ENCODE results near the gene TROAP. TPM values are rescaled to one million over a fixed set of nuclear protein-coding genes. Genes with fewer than 3 reads are reported as not detected.
A peak's percentile ranks its signal among the peaks of the same experiment; 100 is the strongest.
"Not testable (repeated sequence)": the region's sequence is repeated elsewhere in the genome, so short reads cannot be mapped to it uniquely, and the experiment has no call there.

The TROAP gene, protein sequence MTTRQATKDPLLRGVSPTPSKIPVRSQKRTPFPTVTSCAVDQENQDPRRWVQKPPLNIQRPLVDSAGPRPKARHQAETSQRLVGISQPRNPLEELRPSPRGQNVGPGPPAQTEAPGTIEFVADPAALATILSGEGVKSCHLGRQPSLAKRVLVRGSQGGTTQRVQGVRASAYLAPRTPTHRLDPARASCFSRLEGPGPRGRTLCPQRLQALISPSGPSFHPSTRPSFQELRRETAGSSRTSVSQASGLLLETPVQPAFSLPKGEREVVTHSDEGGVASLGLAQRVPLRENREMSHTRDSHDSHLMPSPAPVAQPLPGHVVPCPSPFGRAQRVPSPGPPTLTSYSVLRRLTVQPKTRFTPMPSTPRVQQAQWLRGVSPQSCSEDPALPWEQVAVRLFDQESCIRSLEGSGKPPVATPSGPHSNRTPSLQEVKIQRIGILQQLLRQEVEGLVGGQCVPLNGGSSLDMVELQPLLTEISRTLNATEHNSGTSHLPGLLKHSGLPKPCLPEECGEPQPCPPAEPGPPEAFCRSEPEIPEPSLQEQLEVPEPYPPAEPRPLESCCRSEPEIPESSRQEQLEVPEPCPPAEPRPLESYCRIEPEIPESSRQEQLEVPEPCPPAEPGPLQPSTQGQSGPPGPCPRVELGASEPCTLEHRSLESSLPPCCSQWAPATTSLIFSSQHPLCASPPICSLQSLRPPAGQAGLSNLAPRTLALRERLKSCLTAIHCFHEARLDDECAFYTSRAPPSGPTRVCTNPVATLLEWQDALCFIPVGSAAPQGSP
- total RNA-seq = 2.0 TPM

GRCh38 chr12:49322708-49323523, at the start of gene TROAP:
Gene TROAP, plus strand, starts transcription at chr12:49323255. Its CDS starts 354 bp downstream, at chr12:49323609.
- peak; percentile 98 for DNase-seq (ENCODE audit: low spot score)

DNA sequence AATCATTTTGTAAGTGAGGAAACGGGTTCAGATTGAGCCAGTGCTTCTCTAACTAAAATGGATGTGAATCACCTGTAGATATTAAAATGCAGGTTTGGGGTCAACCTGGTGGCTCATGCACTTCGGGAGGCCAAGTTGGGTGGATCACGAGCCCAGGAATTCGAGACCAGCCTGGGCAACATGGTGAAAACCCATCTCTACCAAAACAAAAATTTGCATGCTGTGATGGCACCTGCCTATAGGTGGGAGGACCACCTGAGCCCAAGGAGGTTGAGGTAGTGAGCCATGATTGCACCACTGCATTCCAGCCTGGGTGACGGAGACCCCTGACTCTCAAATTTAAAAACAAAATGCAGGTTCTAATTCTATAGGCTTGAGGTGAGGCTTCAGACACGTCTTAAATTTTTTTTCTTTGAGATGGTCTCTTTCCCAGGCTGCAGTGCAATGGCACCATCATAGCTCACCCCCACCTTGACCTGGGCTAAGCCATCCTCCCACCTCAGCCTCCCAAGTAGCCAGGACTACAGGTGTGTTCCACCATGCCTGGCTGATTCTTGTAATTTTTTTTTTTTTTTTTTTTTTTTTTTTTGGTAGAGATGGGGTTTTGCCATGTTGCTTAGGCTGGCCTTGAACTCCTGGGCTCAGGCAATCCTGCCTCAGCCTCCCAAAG, 49.2 kb upstream of the TROAP start:
- DNase-seq (ENCODE audit: low spot score) = no peak

DNA sequence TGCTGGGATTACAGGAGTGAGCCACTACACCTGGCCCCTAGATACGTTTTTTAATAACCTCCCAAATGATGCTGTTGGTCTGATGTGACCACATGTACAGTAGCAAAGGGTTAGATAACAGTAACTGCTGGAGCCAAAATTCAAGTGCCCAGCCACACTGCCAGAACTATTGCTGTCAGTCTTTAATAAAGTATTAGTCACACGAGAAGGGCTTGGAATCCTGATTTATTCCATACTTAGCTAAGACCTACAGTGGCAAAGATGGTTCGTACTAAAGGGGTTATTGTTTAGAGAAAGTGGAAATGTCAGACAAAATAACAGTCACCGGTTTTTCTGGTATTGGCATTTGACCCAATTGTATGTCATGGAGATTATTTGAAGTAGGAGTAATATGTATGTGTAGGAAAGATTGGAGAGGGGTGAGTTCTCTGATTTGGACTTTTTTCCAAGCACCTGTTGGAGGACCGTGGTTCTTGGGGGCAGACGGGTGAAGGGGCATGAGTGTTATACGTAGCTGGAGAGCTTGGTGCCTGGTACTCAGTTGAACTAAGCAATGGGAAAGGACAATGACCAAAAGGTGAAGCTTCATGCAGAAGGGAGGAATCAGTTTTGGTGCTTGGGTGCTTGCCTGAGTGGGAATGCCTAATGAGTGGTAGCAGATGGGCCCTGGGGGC, 48.5 kb upstream of the TROAP start:
- DNase-seq (ENCODE audit: low spot score) = no peak

- DNase-seq (ENCODE audit: low spot score) = no peak
Observed at GRCh38 chr12:49276304-49277290, 46.5 kb upstream of the TROAP start.

DNA sequence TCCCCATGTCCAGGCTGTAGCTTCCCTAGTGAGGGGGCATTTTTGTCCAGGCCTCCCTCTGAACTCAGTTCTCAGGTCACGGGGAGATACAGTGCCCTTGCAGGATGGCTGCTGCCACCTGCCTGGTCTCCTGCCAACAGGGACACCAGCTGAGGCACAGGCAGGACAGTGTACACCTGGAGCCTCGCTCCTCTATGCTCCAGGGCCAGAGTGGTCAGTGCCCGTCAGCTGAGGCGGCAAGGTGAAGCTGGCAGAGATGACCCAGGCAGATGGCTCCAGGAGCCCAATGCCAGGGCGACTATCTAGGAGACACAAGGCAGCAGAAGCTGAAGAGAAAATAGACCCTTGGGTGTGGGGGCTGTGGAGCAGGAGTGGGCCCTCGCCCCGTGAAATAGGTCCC, 45.6 kb upstream of the TROAP start:
- DNase-seq (ENCODE audit: low spot score) = no peak

DNA sequence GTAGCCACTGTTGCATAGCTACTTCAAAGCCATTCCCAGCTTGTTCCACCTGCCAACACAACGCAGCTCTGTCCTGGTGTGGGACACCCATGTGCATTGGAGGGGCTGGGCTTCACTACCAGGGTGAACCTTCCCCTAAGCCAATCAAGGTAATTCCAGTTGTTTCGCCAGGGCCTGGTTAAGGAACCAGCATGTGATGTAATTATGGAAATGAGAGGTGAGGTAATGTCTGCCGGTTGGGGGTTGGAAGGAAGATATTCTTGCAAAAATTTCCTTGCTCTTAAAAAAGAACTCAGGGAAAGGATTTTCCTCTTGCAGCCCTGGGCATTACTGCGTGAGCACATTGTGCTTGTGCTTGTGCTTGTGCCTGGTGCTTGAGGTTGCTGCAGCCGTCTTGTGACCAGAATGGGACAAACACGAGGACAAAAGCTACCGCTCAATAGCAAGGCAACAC, 43.3 kb upstream of the TROAP start:
- no peak for DNase-seq (ENCODE audit: low spot score)

- not testable (repeated sequence) for DNase-seq (ENCODE audit: low spot score)
Observed at GRCh38 chr12:49280545-49280944, 42.5 kb upstream of the TROAP start.

DNA sequence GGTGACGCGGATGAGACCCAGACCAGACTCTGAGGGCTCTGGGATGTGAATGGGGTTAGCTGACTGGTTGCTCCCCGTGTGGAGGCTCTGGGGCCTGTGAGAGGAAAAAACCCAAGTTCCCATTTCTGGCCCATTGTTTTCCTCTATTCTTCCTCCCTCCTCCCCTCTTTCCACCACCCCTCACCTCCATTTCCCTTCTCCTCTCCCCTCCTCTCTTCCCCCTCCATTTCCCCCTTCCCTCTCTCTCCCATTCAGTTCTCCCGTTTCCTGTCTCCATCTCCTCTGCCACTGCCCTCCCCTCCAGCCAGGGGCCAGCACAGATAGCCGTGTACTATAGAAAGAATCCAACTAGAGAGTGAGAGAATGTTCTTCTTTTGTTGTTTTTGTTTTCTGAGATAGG, 40.8 kb upstream of the TROAP start:
- DNase-seq (ENCODE audit: low spot score) = no peak

- DNase-seq (ENCODE audit: low spot score) = not testable (repeated sequence)
Observed at GRCh38 chr12:49282740-49283375, 40.2 kb upstream of the TROAP start.

GRCh38 chr12:49283541-49284429, 39.3 kb upstream of the TROAP start:
- DNase-seq (ENCODE audit: low spot score) = no peak

DNA sequence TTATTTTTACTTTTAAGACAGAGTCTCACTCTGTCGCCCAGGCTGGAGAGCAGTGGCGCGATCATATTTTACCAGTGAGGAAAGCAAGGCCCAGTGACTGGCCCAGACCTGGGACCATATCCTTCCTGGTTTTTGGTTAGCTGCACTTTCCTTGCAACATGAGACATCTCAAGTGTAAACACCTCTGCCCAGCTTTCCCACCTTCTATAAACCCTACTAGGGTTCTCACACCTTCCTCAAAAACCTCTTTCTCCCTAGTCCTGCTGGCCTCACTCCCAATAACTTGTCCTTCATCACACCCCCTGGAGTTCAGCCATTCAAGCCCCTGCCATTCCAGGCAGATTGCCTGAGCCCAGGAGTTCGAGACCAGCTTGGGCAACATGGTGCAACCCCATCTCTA, 38.4 kb upstream of the TROAP start:
- DNase-seq (ENCODE audit: low spot score) = no peak

DNA sequence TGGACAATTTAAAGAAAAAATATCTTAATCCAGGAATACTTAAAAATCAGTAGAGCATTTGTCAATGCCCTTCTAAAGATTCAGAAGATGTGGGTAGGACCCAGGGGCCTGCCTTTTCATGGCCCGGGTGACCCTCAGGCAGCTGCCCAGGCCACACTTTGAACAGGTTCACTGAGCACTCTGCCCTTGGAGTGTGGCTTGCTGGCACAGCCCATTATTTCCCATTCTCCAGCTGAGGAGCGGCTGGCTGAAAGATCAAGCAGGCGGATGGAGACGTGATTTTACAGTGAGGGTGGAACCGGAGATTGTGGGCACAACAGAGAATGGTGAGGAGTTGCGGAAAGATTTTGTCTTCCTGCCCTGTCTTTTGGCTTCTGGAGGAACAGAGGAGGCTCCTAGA, 35.2 kb upstream of the TROAP start:
- DNase-seq (ENCODE audit: low spot score) = no peak

DNA sequence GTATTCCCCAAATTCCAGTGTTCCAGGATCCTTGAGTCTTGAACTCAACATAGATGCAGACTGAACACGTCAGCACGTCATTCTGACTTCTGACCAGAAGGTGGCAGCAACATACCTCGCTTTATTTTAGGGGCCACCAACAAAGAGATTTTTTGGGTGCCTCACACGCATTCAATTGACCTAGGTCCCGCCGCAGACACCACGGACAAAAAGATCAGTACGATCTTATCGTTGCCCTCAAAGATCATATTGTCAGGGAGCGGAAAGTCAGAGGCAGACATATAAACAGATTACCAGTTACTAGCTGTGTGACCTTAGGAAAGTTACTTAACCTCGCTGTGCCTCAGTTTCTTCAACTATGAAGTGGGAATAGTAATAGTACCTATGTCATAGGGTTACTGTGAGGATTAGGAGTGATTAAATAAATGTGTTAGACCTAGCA, 34.6 kb upstream of the TROAP start:
- peak; percentile 62 for DNase-seq (ENCODE audit: low spot score)

DNA sequence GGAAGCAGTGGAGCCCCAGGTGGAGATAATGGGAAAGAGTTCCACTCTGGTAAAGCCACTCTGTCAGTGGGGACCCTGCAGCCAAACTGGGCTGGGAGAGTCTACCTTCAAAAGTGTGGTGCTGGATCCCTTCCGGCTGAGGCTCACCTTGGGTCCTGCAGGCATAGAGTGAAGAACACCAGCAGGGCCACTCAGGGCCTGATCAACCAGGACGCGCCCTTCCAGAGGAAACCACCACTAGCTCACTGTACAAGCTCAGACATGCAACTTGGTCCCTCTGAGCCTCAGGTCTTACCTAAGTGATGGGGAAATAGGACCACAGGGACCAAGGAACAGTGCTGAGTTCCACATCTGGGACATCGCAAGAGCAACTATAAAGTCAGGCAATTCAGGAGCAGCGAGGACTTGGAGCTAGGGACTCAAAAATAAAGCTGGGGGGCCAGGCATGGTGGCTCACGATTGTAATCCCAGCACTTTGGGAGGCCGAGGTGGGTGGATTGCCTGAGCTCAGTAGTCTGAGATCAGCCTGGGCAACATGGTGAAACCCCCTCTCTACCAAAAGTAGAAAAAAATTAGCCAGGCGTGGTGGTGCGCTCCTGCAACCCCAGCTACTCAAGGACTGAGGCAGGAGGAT, 34.0 kb upstream of the TROAP start:
- no peak for DNase-seq (ENCODE audit: low spot score)

DNA sequence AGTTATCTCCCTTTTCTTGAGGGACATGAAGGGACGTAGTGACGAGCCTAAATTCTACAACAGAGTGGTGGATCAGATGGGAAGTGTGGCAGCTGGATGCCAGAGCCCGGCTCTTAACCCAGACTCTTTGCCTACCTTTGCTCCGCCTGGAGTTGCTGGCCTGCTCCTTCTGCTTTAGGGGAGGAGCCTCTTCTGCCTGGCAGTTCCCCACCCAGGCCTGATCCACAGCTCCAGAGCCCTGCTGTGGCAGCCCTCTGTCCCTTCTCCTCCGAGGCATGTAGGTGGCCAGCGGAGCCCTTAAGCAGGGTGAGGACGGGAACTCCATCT, 30.4 kb upstream of the TROAP start:
- no peak for DNase-seq (ENCODE audit: low spot score)

GRCh38 chr12:49293056-49293956, 29.7 kb upstream of the TROAP start:
- DNase-seq (ENCODE audit: low spot score) = no peak
